HCT116 (cell line): Measurements from ENCODE around the gene GNB5. TPM values are rescaled to one million over a fixed set of nuclear protein-coding genes. Genes with fewer than 3 reads are reported as not detected.

ENCODE experiments used
- ATAC-seq: fragments of 200-7000 bp; cut with Tn5 transposase; 2 replicates; pipeline ENCODE4 v1.9.1; 2020; ENCODE audit warnings: mild to moderate bottlenecking, moderate library complexity
- BruUV-seq: library from RNA; stranded (reverse); fragments of 400-500 nt; replicated peaks from 2 replicates; lab custom pipeline; 2021; lab: Mats Ljungman, UMichigan
- CTCF ChIA-PET: fragments of 300-600 bp; sonication (Branson Sonifier 250); formaldehyde crosslinking; loops from one replicate; lab custom pipeline; 2021; ENCODE audit warnings: antibody characterized with exemption; lab: Charles Lee
- POLR2A ChIA-PET: fragments of 300-600, 350-600 bp; sonication (Branson Sonifier 250); formaldehyde crosslinking; loops from one replicate; lab custom pipeline; 2021; ENCODE audit warnings: antibody characterized with exemption; lab: Charles Lee
- RAD21 ChIA-PET, 2 experiments: fragments of 300-600 bp; sonication (Branson Sonifier 250); formaldehyde crosslinking; loops; one replicate each; lab custom pipeline; 2023; ENCODE audit warnings: low total read pairs in 2 of 2; ENCODE audit not compliant: uncharacterized antibody in 2 of 2, unreplicated experiment in 2 of 2, low non-redundant PET in 1 of 2; lab: Charles Lee
- DNase-seq: peaks from one replicate; pipeline ENCODE4 v3.0.0-alpha.2; 2010; ENCODE audit warnings: low read depth, low spot score
- H2AFZ ChIP-seq: fragments of 200-600 bp; shearing (Covaris generic), sonication (generic); 2 replicates; pipeline ENCODE4 v1.6.1; 2017; ENCODE audit warnings: low read depth, mixed run types, mixed read lengths, antibody characterized with exemption, low read length; ENCODE audit not compliant: poor library complexity, severe bottlenecking
- H3K27ac ChIP-seq: 2 replicates; pipeline ENCODE4 v1.5.1; 2012; ENCODE audit warnings: low read depth, low read length
- H3K27me3 ChIP-seq: fragments of 200-600 bp; sonication (generic); 2 replicates; pipeline ENCODE4 v1.6.1; 2016; ENCODE audit warnings: mixed run types, low read length, mixed read lengths; ENCODE audit not compliant: insufficient read depth
- H3K36me3 ChIP-seq, 2 experiments: fragments of 200-500 bp in 1 of 2; fragments of 200-600 bp in 1 of 2; sonication (Bioruptor generic) in 1 of 2; sonication (generic) in 1 of 2; 2 replicates each; pipeline versions ENCODE4 v1.5.1 to v1.6.1; 2014 to 2016; ENCODE audit warnings: low read length in 2 of 2, inconsistent platforms in 1 of 2, mixed read lengths in 1 of 2, mixed run types in 1 of 2; ENCODE audit not compliant: insufficient read depth in 2 of 2, control insufficient read depth in 1 of 2
- H3K4me1 ChIP-seq, 2 experiments: fragments of 200-600 bp in 1 of 2; sonication (generic) in 1 of 2; 2 replicates each; pipeline versions ENCODE4 v1.5.1 to v1.6.1; 2012 to 2017; ENCODE audit warnings: low read length in 2 of 2, inconsistent platforms in 1 of 2, mild to moderate bottlenecking in 1 of 2, mixed read lengths in 1 of 2, mixed run types in 1 of 2, moderate library complexity in 1 of 2; ENCODE audit not compliant: insufficient read depth in 2 of 2, control insufficient read depth in 1 of 2
- H3K4me2 ChIP-seq: fragments of 200-600 bp; sonication (generic); 2 replicates; pipeline ENCODE4 v1.6.1; 2017; ENCODE audit warnings: mixed run types, low read length, mixed read lengths
- H3K4me3 ChIP-seq, 2 experiments: fragments of 200-600 bp in 1 of 2; sonication (generic) in 1 of 2; replicated peaks in 1 of 2; 2 replicates each; pipeline ENCODE4 v1.5.1; 2011 to 2016; ENCODE audit warnings: low read length in 2 of 2, control low read depth in 1 of 2, low read depth in 1 of 2, mild to moderate bottlenecking in 1 of 2, mixed read lengths in 1 of 2, mixed run types in 1 of 2
- H3K79me2 ChIP-seq: fragments of 200-600 bp; sonication (generic); 2 replicates; pipeline ENCODE4 v1.6.1; 2017; ENCODE audit warnings: mild to moderate bottlenecking, mixed run types, low read length, moderate library complexity, mixed read lengths; ENCODE audit not compliant: insufficient read depth
- H3K9ac ChIP-seq: fragments of 200-600 bp; sonication (generic); 2 replicates; pipeline ENCODE4 v1.6.1; 2016; ENCODE audit warnings: low read length, mixed read lengths
- H3K9me2 ChIP-seq: fragments of 200-600 bp; sonication (generic), shearing (Covaris generic); 2 replicates; pipeline ENCODE4 v1.6.1; 2017; ENCODE audit warnings: mixed run types, mild to moderate bottlenecking, moderate library complexity; ENCODE audit not compliant: insufficient read depth
- H3K9me3 ChIP-seq, 2 experiments: fragments of 200-500 bp in 1 of 2; fragments of 200-600 bp in 1 of 2; sonication (Bioruptor generic) in 1 of 2; sonication (generic) in 1 of 2; 2 replicates each; pipeline ENCODE4 v1.6.1; 2014 to 2017; ENCODE audit warnings: low read length in 2 of 2, mixed read lengths in 2 of 2, inconsistent platforms in 1 of 2, low read depth in 1 of 2, mild to moderate bottlenecking in 1 of 2, mixed run types in 1 of 2, moderate library complexity in 1 of 2; ENCODE audit not compliant: control insufficient read depth in 1 of 2, insufficient read depth in 1 of 2
- H4K20me1 ChIP-seq: fragments of 200-600 bp; sonication (generic), shearing (Covaris generic); 2 replicates; pipeline ENCODE4 v1.6.1; 2017; ENCODE audit warnings: mixed run types, mild to moderate bottlenecking, moderate library complexity; ENCODE audit not compliant: insufficient read depth
- ATF3 ChIP-seq: IDR thresholded peaks from 2 replicates; pipeline ENCODE4 v1.6.1; 2012
- CBX3 ChIP-seq: IDR thresholded peaks from 2 replicates; pipeline ENCODE4 v1.6.1; 2012; ENCODE audit warnings: low read depth
- CEBPB ChIP-seq: IDR thresholded peaks from 2 replicates; pipeline ENCODE4 v1.6.1; 2012; ENCODE audit warnings: low read depth
- CTCF ChIP-seq, 3 experiments: fragments of 200-600 bp in 1 of 3; sonication (generic) in 1 of 3; IDR thresholded peaks in 2 of 3; conservative IDR thresholded peaks in 1 of 3; 2 replicates each; pipeline ENCODE4 v1.5.1; 2012 to 2017; ENCODE audit warnings: low read depth in 2 of 3, low read length in 2 of 3, antibody characterized with exemption in 1 of 3, borderline replicate concordance in 1 of 3, control low read depth in 1 of 3, mild to moderate bottlenecking in 1 of 3, mixed read lengths in 1 of 3, mixed run types in 1 of 3, moderate library complexity in 1 of 3; ENCODE audit not compliant: insufficient read depth in 1 of 3
- ELF1 ChIP-seq: IDR thresholded peaks from 2 replicates; pipeline ENCODE4 v1.6.1; 2012; ENCODE audit warnings: low read depth, borderline replicate concordance
- EZH2 ChIP-seq: fragments of 200-600 bp; sonication (generic); IDR thresholded peaks from 2 replicates; pipeline ENCODE4 v1.6.1; 2017; ENCODE audit warnings: antibody characterized with exemption, mixed run types
- EZH2phosphoT487 ChIP-seq: fragments of 200-600 bp; IDR thresholded peaks from 2 replicates; pipeline ENCODE4 v1.6.1; 2018; ENCODE audit warnings: antibody characterized with exemption, borderline replicate concordance
- FOSL1 ChIP-seq: IDR thresholded peaks from 2 replicates; pipeline ENCODE4 v1.6.1; 2012; ENCODE audit warnings: low read depth
- MAX ChIP-seq: IDR thresholded peaks from 2 replicates; pipeline ENCODE4 v1.6.1; 2012
- POLR2A ChIP-seq: IDR thresholded peaks from 2 replicates; pipeline ENCODE4 v1.7.0; 2011; ENCODE audit warnings: borderline replicate concordance; ENCODE audit not compliant: insufficient read depth, insufficient read length; ENCODE audit errors: extremely low read depth
- RAD21 ChIP-seq: IDR thresholded peaks from 2 replicates; pipeline ENCODE4 v1.6.1; 2012; ENCODE audit warnings: low read depth, mild to moderate bottlenecking
- REST ChIP-seq: IDR thresholded peaks from 2 replicates; pipeline ENCODE4 v1.6.1; 2012; ENCODE audit warnings: low read depth
- SP1 ChIP-seq: IDR thresholded peaks from 2 replicates; pipeline ENCODE4 v1.6.1; 2012; ENCODE audit warnings: low read depth
- SRF ChIP-seq: IDR thresholded peaks from 2 replicates; pipeline ENCODE4 v1.6.1; 2012; ENCODE audit warnings: low read depth
- TCF7L2 ChIP-seq: IDR thresholded peaks from 2 replicates; pipeline ENCODE4 v1.7.0; 2011; ENCODE audit warnings: borderline replicate concordance, inconsistent platforms; ENCODE audit not compliant: insufficient read depth, insufficient read length; ENCODE audit errors: extremely low read depth
- YY1 ChIP-seq: IDR thresholded peaks from 2 replicates; pipeline ENCODE4 v1.6.1; 2011; ENCODE audit warnings: low read length, low read depth, moderate library complexity, mild to moderate bottlenecking; ENCODE audit not compliant: insufficient replicate concordance; ENCODE audit errors: extremely low read depth
- ZFX ChIP-seq: fragments of 450-650 bp; IDR thresholded peaks from 2 replicates; pipeline ENCODE4 v1.6.1; 2017
- ZNF274 ChIP-seq: fragments of 200-500 bp; sonication (Bioruptor generic); IDR thresholded peaks from 2 replicates; pipeline ENCODE4 v1.6.1; 2014; ENCODE audit warnings: mild to moderate bottlenecking, low read depth, low read length, inconsistent platforms
- intact Hi-C: fragments of 100-400 bp; cut with micrococcal nuclease; formaldehyde crosslinking; loops from 2 replicates; pipeline ENCODE4 v1.10.0; 2022
- total RNA-seq: library from RNA; stranded (reverse); gene quantifications from one replicate; pipeline ENCODE4 v1.2.1, GENCODE V29; 2021; ENCODE audit not compliant: unreplicated experiment

The GNB5 gene
- total RNA-seq, 1 experiment from 2014 or later, result 27.6 TPM

- intact Hi-C loops, result loop anchor here (2.0 to 10.0 kb wide), 3 partner anchors 58 to 424 kb away; no protein-coding TSS in a partner anchor
- Histone ChIP-seq H3K27ac (no peak overlapping the region), H3K9ac (no peak overlapping the region), H3K9me3 (no peaks in the 10 kb centered on the region), H4K20me1 (no peaks in the 10 kb centered on the region), H3K36me3 (no peaks in the 10 kb centered on the region), H3K4me2 (no peak overlapping the region), H3K9me2 (no peaks in the 10 kb centered on the region), H3K79me2 (no peaks in the 10 kb centered on the region), H2AFZ (peak overlapping the region; percentile 58), H3K27me3 (no peaks in the 10 kb centered on the region), H3K4me1 (peaks cover 0 to 13% of the 10 kb centered on the region in 2 experiments; a peak in 3 of 4 replicates), H3K4me3 (no peak overlapping the region)
- ChIA-PET RAD21 (no interaction called here), CTCF (interaction anchor here (0.7 to 1.8 kb wide), 17 partner anchors 9 to 428 kb away, joined by 3 to 10 read pairs (median 4); partner anchors contain the start of gene LEO1), POLR2A (interaction anchor here (1.1 kb wide), 1 partner anchor 107 kb away, joined by 3 read pairs; the partner anchor contains the start of gene LEO1)
- no TSS peak for BruUV-seq
- DNase-seq (no peak), ATAC-seq (no peak)
- TF ChIP-seq FOSL1 (no peak), ZFX (no peak), RAD21 (no peak), MAX (no peak), ELF1 (no peak), CEBPB (no peak), SP1 (no peak), EZH2 (no peak), POLR2A (no peak), CBX3 (no peak), ZNF274 (no peak), TCF7L2 (no peak), REST (no peak), EZH2phosphoT487 (no peak), SRF (no peak), YY1 (no peak), CTCF (IDR thresholded peaks at IDR 0.05 in 2 of 3, conservative IDR thresholded peaks at IDR 0.05 in 1 of 3; ENCODE audit: borderline replicate concordance in 1 of 3, insufficient read depth in 1 of 3, low read depth in 2 of 3, low read length in 2 of 3) (no peak), ATF3 (no peak)
These were observed 112.9 kb downstream of the GNB5 start for GRCh38 chr15:52078197-52078875.
